Mesenchymal stem cell (in vitro differentiated cells and primary cell): ENCODE data around the gene CASD1.

Source experiments
- DNase-seq: peaks from one replicate; pipeline ENCODE4 v3.0.0-alpha.2; 2013
- H2AFZ ChIP-seq: one replicate; pipeline ENCODE4 v1.6.1; 2013; ENCODE audit warnings: low read depth, mild to moderate bottlenecking, control low read depth, inconsistent platforms, low read length, moderate library complexity
- H2AK5ac ChIP-seq: 2 replicates; pipeline ENCODE4 v1.6.1; 2013; ENCODE audit warnings: low read length, moderate library complexity, mild to moderate bottlenecking, inconsistent platforms; ENCODE audit not compliant: severe bottlenecking
- H2BK120ac ChIP-seq: one replicate; pipeline ENCODE4 v1.6.1; 2013; ENCODE audit warnings: low read depth, mild to moderate bottlenecking, inconsistent platforms, low read length, moderate library complexity
- H2BK12ac ChIP-seq, 2 experiments: one replicate each; pipeline ENCODE4 v1.6.1; 2013; ENCODE audit warnings: inconsistent platforms in 2 of 2, low read length in 2 of 2, mild to moderate bottlenecking in 2 of 2, moderate library complexity in 2 of 2, control low read depth in 1 of 2
- H2BK15ac ChIP-seq: one replicate; pipeline ENCODE4 v1.6.1; 2013; ENCODE audit warnings: mild to moderate bottlenecking, low read depth, inconsistent platforms; ENCODE audit not compliant: poor library complexity, severe bottlenecking
- H2BK5ac ChIP-seq: 2 replicates; pipeline ENCODE4 v1.6.1; 2013; ENCODE audit warnings: low read depth, mild to moderate bottlenecking, low read length, control low read depth, inconsistent platforms; ENCODE audit not compliant: poor library complexity, severe bottlenecking
- H3K14ac ChIP-seq, 2 experiments: one replicate each; pipeline ENCODE4 v1.6.1; 2013; ENCODE audit warnings: inconsistent platforms in 2 of 2, low read length in 2 of 2, control low read depth in 1 of 2, mild to moderate bottlenecking in 1 of 2, moderate library complexity in 1 of 2
- H3K18ac ChIP-seq, 2 experiments: one replicate each; pipeline ENCODE4 v1.6.1; 2013; ENCODE audit warnings: inconsistent platforms in 2 of 2, low read length in 2 of 2, control low read depth in 1 of 2, low read depth in 1 of 2, mild to moderate bottlenecking in 1 of 2
- H3K23ac ChIP-seq, 2 experiments: one replicate each; pipeline ENCODE4 v1.6.1; 2013; ENCODE audit warnings: inconsistent platforms in 2 of 2, low read length in 2 of 2, mild to moderate bottlenecking in 2 of 2, moderate library complexity in 2 of 2, control low read depth in 1 of 2
- H3K27ac ChIP-seq: 2 replicates; pipeline ENCODE4 v1.5.1; 2013; ENCODE audit warnings: mild to moderate bottlenecking, moderate library complexity, low read length, control low read depth, inconsistent platforms; ENCODE audit not compliant: poor library complexity, severe bottlenecking
- H3K27me3 ChIP-seq, 2 experiments: 2 replicates each; pipeline versions ENCODE4 v1.6.1 to v1.7.0; 2013; ENCODE audit warnings: low read length in 2 of 2, mild to moderate bottlenecking in 2 of 2, moderate library complexity in 2 of 2, control low read depth in 1 of 2, inconsistent platforms in 1 of 2; ENCODE audit not compliant: control insufficient read depth in 1 of 2, insufficient read depth in 1 of 2
- H3K36me3 ChIP-seq, 2 experiments: 2 replicates each; pipeline versions ENCODE4 v1.6.1 to v1.7.0; 2013; ENCODE audit warnings: low read length in 2 of 2, control low read depth in 1 of 2, inconsistent platforms in 1 of 2, low read depth in 1 of 2, mild to moderate bottlenecking in 1 of 2; ENCODE audit not compliant: insufficient read depth in 2 of 2, control insufficient read depth in 1 of 2
- H3K4ac ChIP-seq, 2 experiments: one replicate each; pipeline ENCODE4 v1.6.1; 2013; ENCODE audit warnings: inconsistent platforms in 2 of 2, low read length in 2 of 2, mild to moderate bottlenecking in 2 of 2, moderate library complexity in 2 of 2, control low read depth in 1 of 2, low read depth in 1 of 2
- H3K4me1 ChIP-seq: 2 replicates; pipeline ENCODE4 v1.6.1; 2013; ENCODE audit warnings: low read depth, low read length, control low read depth; ENCODE audit not compliant: control insufficient read depth, insufficient read depth
- H3K4me2 ChIP-seq: 2 replicates; pipeline ENCODE4 v1.6.1; 2013; ENCODE audit warnings: low read length, mild to moderate bottlenecking, inconsistent platforms; ENCODE audit not compliant: poor library complexity, severe bottlenecking
- H3K4me3 ChIP-seq, 2 experiments: 2 replicates each; pipeline versions ENCODE4 v1.5.1 to v1.7.0; 2013; ENCODE audit warnings: low read length in 2 of 2, mild to moderate bottlenecking in 2 of 2, control low read depth in 1 of 2, low read depth in 1 of 2; ENCODE audit not compliant: insufficient read depth in 1 of 2
- H3K79me1 ChIP-seq: replicated peaks from 2 replicates; pipeline ENCODE4 v1.6.1; 2013; ENCODE audit warnings: mild to moderate bottlenecking, control low read depth, low read length, inconsistent platforms; ENCODE audit not compliant: poor library complexity, severe bottlenecking
- H3K9ac ChIP-seq: 2 replicates; pipeline ENCODE4 v1.7.0; 2013; ENCODE audit warnings: mild to moderate bottlenecking, low read length, moderate library complexity
- H3K9me3 ChIP-seq: 2 replicates; pipeline ENCODE4 v1.7.0; 2013; ENCODE audit warnings: mild to moderate bottlenecking, low read length; ENCODE audit not compliant: control insufficient read depth
- H4K8ac ChIP-seq: one replicate; pipeline ENCODE4 v1.6.1; 2013; ENCODE audit warnings: inconsistent platforms, mild to moderate bottlenecking, low read length, moderate library complexity
- H4K91ac ChIP-seq: one replicate; pipeline ENCODE4 v1.6.1; 2013; ENCODE audit warnings: mild to moderate bottlenecking, low read length, inconsistent platforms
- WGBS: methylation state at CpG from one replicate; pipeline ENCODE4 v1.1.7; 2013; ENCODE audit warnings: mixed read lengths; 5-methylcytosine and 5-hydroxymethylcytosine counted together

The CASD1 gene

GRCh38 chr7:94594882-94595281 is 85.3 kb downstream of the CASD1 start:
- Histone ChIP-seq H3K4me3 (no peak overlapping the region), H3K79me1 (peaks cover 5% of the 10 kb centered on the region), H3K23ac (no peak overlapping the region), H2BK120ac (no peak overlapping the region), H3K14ac (no peak overlapping the region), H3K36me3 (peaks cover 0 to 65% of the 10 kb centered on the region in 2 experiments), H2BK15ac (no peak overlapping the region), H4K91ac (no peak overlapping the region), H2BK5ac (no peak overlapping the region), H2BK12ac (no peak overlapping the region), H3K4me2 (no peak overlapping the region), H3K4ac (no peak overlapping the region), H3K27me3 (no peaks in the 10 kb centered on the region), H4K8ac (no peak overlapping the region), H3K9me3 (no peaks in the 10 kb centered on the region), H2AFZ (no peak overlapping the region), H3K27ac (no peak overlapping the region), H3K9ac (no peak overlapping the region), H3K18ac (no peak overlapping the region), H3K4me1 (no peaks in the 10 kb centered on the region), H2AK5ac (no peak overlapping the region)
- WGBS: no CpG with 5 or more reads among the region's 1 CpG
- DNase-seq: no peak

- Histone ChIP-seq H3K27me3 (no peaks in the 10 kb centered on the region), H2BK15ac (no peak overlapping the region), H3K4me2 (no peak overlapping the region), H2AK5ac (no peak overlapping the region), H2AFZ (no peak overlapping the region), H2BK5ac (no peak overlapping the region), H3K14ac (no peak overlapping the region), H3K4ac (no peak overlapping the region), H3K4me3 (no peak overlapping the region), H3K9ac (no peak overlapping the region), H4K8ac (no peak overlapping the region), H3K27ac (no peak overlapping the region), H3K9me3 (no peaks in the 10 kb centered on the region), H3K36me3 (peaks cover 0 to 73% of the 10 kb centered on the region in 2 experiments), H3K23ac (no peak overlapping the region), H2BK12ac (no peak overlapping the region), H2BK120ac (no peak overlapping the region), H3K79me1 (peaks cover 5% of the 10 kb centered on the region), H4K91ac (no peak overlapping the region), H3K4me1 (no peaks in the 10 kb centered on the region), H3K18ac (no peak overlapping the region)
- 92% methylated on average over 3 of the region's 4 CpGs for WGBS
- DNase-seq: no peak
These were observed 86.1 kb downstream of the CASD1 start for GRCh38 chr7:94595717-94596116.

GRCh38 chr7:94600267-94600666 is 90.7 kb downstream of the CASD1 start:
- Histone ChIP-seq H3K4me1 (no peaks in the 10 kb centered on the region), H2BK12ac (no peak overlapping the region), H3K79me1 (peaks cover 3% of the 10 kb centered on the region), H3K4ac (no peak overlapping the region), H3K27me3 (no peaks in the 10 kb centered on the region), H3K23ac (no peak overlapping the region), H3K18ac (no peak overlapping the region), H2BK5ac (no peak overlapping the region), H3K9ac (no peak overlapping the region), H3K14ac (no peak overlapping the region), H4K91ac (no peak overlapping the region), H4K8ac (no peak overlapping the region), H3K9me3 (no peaks in the 10 kb centered on the region), H2BK15ac (no peak overlapping the region), H3K4me3 (no peak overlapping the region), H2AFZ (no peak overlapping the region), H2AK5ac (no peak overlapping the region), H3K36me3 (peaks cover 0 to 63% of the 10 kb centered on the region in 2 experiments), H3K4me2 (no peak overlapping the region), H2BK120ac (no peak overlapping the region), H3K27ac (no peak overlapping the region)
- DNase-seq: no peak
- WGBS: 100% methylated on average over 3 of the region's 3 CpGs

GRCh38 chr7:94602181-94602580 is 92.6 kb downstream of the CASD1 start:
- Histone ChIP-seq H2AK5ac (no peak overlapping the region), H3K9me3 (peaks cover 1% of the 10 kb centered on the region), H3K23ac (no peak overlapping the region), H3K4me2 (no peak overlapping the region), H2BK15ac (no peak overlapping the region), H4K8ac (no peak overlapping the region), H3K79me1 (peaks cover 3% of the 10 kb centered on the region), H3K4me3 (no peak overlapping the region), H2BK12ac (no peak overlapping the region), H2BK120ac (no peak overlapping the region), H2AFZ (no peak overlapping the region), H3K36me3 (peaks cover 0 to 45% of the 10 kb centered on the region in 2 experiments), H3K27ac (no peak overlapping the region), H3K27me3 (no peaks in the 10 kb centered on the region), H3K9ac (no peak overlapping the region), H4K91ac (no peak overlapping the region), H3K18ac (no peak overlapping the region), H3K14ac (no peak overlapping the region), H2BK5ac (no peak overlapping the region), H3K4ac (no peak overlapping the region), H3K4me1 (no peaks in the 10 kb centered on the region)
- no peak for DNase-seq
- WGBS: no CpG with 5 or more reads among the region's 1 CpG
